Skeletal muscle tissue (tissue), 4 donors: Measurements from ENCODE around the gene MPDZ. TPM values are rescaled to one million over a fixed set of nuclear protein-coding genes. Genes with fewer than 3 reads are reported as not detected.
A peak's percentile ranks its signal among the peaks of the same experiment; 100 is the strongest.

Source experiments
- H3K27ac ChIP-seq: one replicate; pipeline ENCODE4 v1.7.0; 2013; ENCODE audit warnings: mild to moderate bottlenecking, low read depth, low read length, inconsistent platforms
- H3K27me3 ChIP-seq, 3 donors: one replicate each; pipeline ENCODE4 v1.7.0; 2013; ENCODE audit warnings: low read length in 3 of 3; ENCODE audit not compliant: control insufficient read depth in 3 of 3, insufficient read depth in 3 of 3
- H3K36me3 ChIP-seq, 3 donors: one replicate each; pipeline ENCODE4 v1.7.0; 2013; ENCODE audit warnings: low read length in 3 of 3; ENCODE audit not compliant: control insufficient read depth in 3 of 3, insufficient read depth in 3 of 3
- H3K4me1 ChIP-seq, 3 donors: one replicate each; pipeline ENCODE4 v1.7.0; 2013; ENCODE audit warnings: low read length in 3 of 3, mild to moderate bottlenecking in 3 of 3; ENCODE audit not compliant: control insufficient read depth in 3 of 3, insufficient read depth in 3 of 3
- H3K4me3 ChIP-seq, 3 donors: one replicate each; pipeline ENCODE4 v1.7.0; 2013; ENCODE audit warnings: low read length in 3 of 3
- H3K9ac ChIP-seq, 3 donors: one replicate each; pipeline ENCODE4 v1.7.0; 2013; ENCODE audit warnings: low read length in 3 of 3, mild to moderate bottlenecking in 3 of 3, moderate library complexity in 2 of 3, low read depth in 1 of 3
- H3K9me3 ChIP-seq, 3 donors: one replicate each; pipeline ENCODE4 v1.7.0; 2013; ENCODE audit warnings: low read length in 3 of 3; ENCODE audit not compliant: control insufficient read depth in 3 of 3
- total RNA-seq: library from RNA; depleted of rRNA; stranded (reverse); fragments of >200 nt; gene quantifications from one replicate; pipeline ENCODE4 v1.2.3, GENCODE V29; 2014
- donor health status: Osteomylitis.

The MPDZ gene
- total RNA-seq, 1 donor from 2014 or later, result 40.2 TPM

GRCh38 chr9:13145340-13145739, 134.2 kb downstream of the MPDZ start:
- H3K27ac ChIP-seq, result no peak overlapping the region
- no peak overlapping the region for H3K4me3 ChIP-seq
- H3K9me3 ChIP-seq, result no peaks in the 10 kb centered on the region
- H3K4me1 ChIP-seq, result peaks cover 4 to 14% (median 13%) of the 10 kb centered on the region in 3 donors
- H3K36me3 ChIP-seq, result peaks cover 0 to 3% (median 0%) of the 10 kb centered on the region in 3 donors
- no peak overlapping the region for H3K9ac ChIP-seq
- no peaks in the 10 kb centered on the region for H3K27me3 ChIP-seq

- peaks cover 0 to 5% (median 3%) of the 10 kb centered on the region in 3 donors for H3K36me3 ChIP-seq
- no peak overlapping the region for H3K4me3 ChIP-seq
- no peak overlapping the region for H3K27ac ChIP-seq
- no peaks in the 10 kb centered on the region for H3K27me3 ChIP-seq
- H3K4me1 ChIP-seq, result peaks cover 2 to 14% (median 13%) of the 10 kb centered on the region in 3 donors
- no peak overlapping the region for H3K9ac ChIP-seq
- H3K9me3 ChIP-seq, result no peaks in the 10 kb centered on the region
These were observed 135.2 kb downstream of the MPDZ start for GRCh38 chr9:13144166-13144775.

- peaks cover 7 to 13% (median 9%) of the 10 kb centered on the region in 3 donors for H3K36me3 ChIP-seq
- no peak overlapping the region for H3K9ac ChIP-seq
- no peak overlapping the region for H3K4me3 ChIP-seq
- H3K27ac ChIP-seq, result peak overlapping the region; percentile 13
- H3K27me3 ChIP-seq, result no peaks in the 10 kb centered on the region
- no peaks in the 10 kb centered on the region for H3K9me3 ChIP-seq
- peaks cover 2 to 14% (median 10%) of the 10 kb centered on the region in 3 donors for H3K4me1 ChIP-seq
These were observed 136.2 kb downstream of the MPDZ start for GRCh38 chr9:13143281-13143680.

GRCh38 chr9:13142776-13143175, 136.7 kb downstream of the MPDZ start:
- no peaks in the 10 kb centered on the region for H3K27me3 ChIP-seq
- H3K36me3 ChIP-seq, result peaks cover 9 to 18% (median 12%) of the 10 kb centered on the region in 3 donors
- no peak overlapping the region for H3K27ac ChIP-seq
- H3K9me3 ChIP-seq, result no peaks in the 10 kb centered on the region
- H3K4me3 ChIP-seq, result no peak overlapping the region
- H3K9ac ChIP-seq, result no peak overlapping the region
- H3K4me1 ChIP-seq, result peaks cover 2 to 14% (median 10%) of the 10 kb centered on the region in 3 donors

GRCh38 chr9:13141629-13142028, 137.9 kb downstream of the MPDZ start:
- peaks cover 17 to 26% (median 18%) of the 10 kb centered on the region in 3 donors for H3K36me3 ChIP-seq

GRCh38 chr9:13140843-13141592, 138.5 kb downstream of the MPDZ start:
- H3K4me1 ChIP-seq, result peaks cover 2 to 14% (median 10%) of the 10 kb centered on the region in 3 donors
- H3K27ac ChIP-seq, result no peak overlapping the region
- H3K4me3 ChIP-seq, result no peak overlapping the region
- H3K36me3 ChIP-seq, result peaks cover 17 to 26% (median 18%) of the 10 kb centered on the region in 3 donors
- H3K9me3 ChIP-seq, result no peaks in the 10 kb centered on the region
- H3K9ac ChIP-seq, result no peak overlapping the region
- no peaks in the 10 kb centered on the region for H3K27me3 ChIP-seq

More at GRCh38 chr9:13141629-13142028, 137.9 kb downstream of the MPDZ start:
- Histone ChIP-seq H3K4me3 (no peak overlapping the region), H3K9me3 (no peaks in the 10 kb centered on the region), H3K9ac (no peak overlapping the region), H3K4me1 (peaks cover 2 to 14% (median 10%) of the 10 kb centered on the region in 3 donors), H3K27ac (no peak overlapping the region), H3K27me3 (no peaks in the 10 kb centered on the region)

- Histone ChIP-seq H3K9me3 (no peaks in the 10 kb centered on the region), H3K27me3 (no peaks in the 10 kb centered on the region), H3K27ac (no peak overlapping the region), H3K4me1 (peaks cover 2 to 13% (median 8%) of the 10 kb centered on the region in 3 donors), H3K36me3 (peaks cover 25 to 37% (median 30%) of the 10 kb centered on the region in 3 donors), H3K9ac (no peak overlapping the region), H3K4me3 (no peak overlapping the region)
These were observed 139.8 kb downstream of the MPDZ start for GRCh38 chr9:13139641-13140171.

GRCh38 chr9:13137426-13137825, 142.1 kb downstream of the MPDZ start:
- Histone ChIP-seq H3K9ac (no peak overlapping the region), H3K4me1 (peaks cover 0 to 5% (median 0%) of the 10 kb centered on the region in 3 donors), H3K4me3 (no peak overlapping the region), H3K27ac (no peak overlapping the region), H3K27me3 (no peaks in the 10 kb centered on the region), H3K36me3 (peaks cover 28 to 46% (median 44%) of the 10 kb centered on the region in 3 donors), H3K9me3 (no peaks in the 10 kb centered on the region)

GRCh38 chr9:13131991-13132390, 147.5 kb downstream of the MPDZ start:
- Histone ChIP-seq H3K9me3 (no peaks in the 10 kb centered on the region), H3K27me3 (no peaks in the 10 kb centered on the region), H3K4me3 (no peak overlapping the region), H3K36me3 (peaks cover 16 to 39% (median 24%) of the 10 kb centered on the region in 3 donors), H3K9ac (no peak overlapping the region), H3K27ac (no peak overlapping the region), H3K4me1 (no peaks in the 10 kb centered on the region)

- Histone ChIP-seq H3K9me3 (no peaks in the 10 kb centered on the region), H3K27ac (no peak overlapping the region), H3K27me3 (no peaks in the 10 kb centered on the region), H3K4me3 (no peak overlapping the region), H3K9ac (no peak overlapping the region), H3K36me3 (peaks cover 15 to 38% (median 22%) of the 10 kb centered on the region in 3 donors), H3K4me1 (no peaks in the 10 kb centered on the region)
These were observed 148.1 kb downstream of the MPDZ start for GRCh38 chr9:13131416-13131815.
